ENCODE results near the gene EIF1AD.

Gene EIF1AD

GRCh38 chr11:66045177-66045639 is 43.3 kb upstream of the EIF1AD start:
- H3K4me2 ChIP-seq (ENCODE audit: low read depth, low read length, poor library complexity, severe bottlenecking), result peak overlapping the region; percentile 31
- no peaks in the 10 kb centered on the region for H3K9me2 ChIP-seq (replicated peaks; ENCODE audit: low read depth, low read length)
- TF ChIP-seq CTCF (conservative IDR thresholded peaks at IDR 0.05; ENCODE audit: low read length) (peak; percentile 94), EZH2phosphoT487 (IDR thresholded peaks at IDR 0.05; ENCODE audit: borderline replicate concordance) (no peak)
- no peaks in the 10 kb centered on the region for H4K20me1 ChIP-seq (ENCODE audit: insufficient read depth, low read length, poor library complexity, severe bottlenecking)
- H3F3A ChIP-seq (ENCODE audit: low read depth), result no peaks in the 10 kb centered on the region
- no peaks in the 10 kb centered on the region for H3K36me3 ChIP-seq (ENCODE audit: insufficient read depth, low read length)
- peaks cover 4% of the 10 kb centered on the region for H3K4me1 ChIP-seq (ENCODE audit: insufficient read depth, low read length, poor library complexity, severe bottlenecking)
- peak overlapping the region; percentile 64 for H2AFZ ChIP-seq (ENCODE audit: low read length)
- H3K27me3 ChIP-seq (ENCODE audit: insufficient read depth, low read length, poor library complexity, severe bottlenecking), result no peaks in the 10 kb centered on the region
- H3K9ac ChIP-seq (ENCODE audit: low read depth, low read length, poor library complexity, severe bottlenecking), result no peak overlapping the region
- peak overlapping the region; percentile 13 for H3K4me3 ChIP-seq (ENCODE audit: low read length, poor library complexity, severe bottlenecking)
- no peaks in the 10 kb centered on the region for H3K9me3 ChIP-seq (ENCODE audit: insufficient read depth, low read depth, low read length)
- no peaks in the 10 kb centered on the region for H3K79me2 ChIP-seq (ENCODE audit: insufficient read depth, low read length)

- Histone ChIP-seq H3K4me3 (ENCODE audit: low read length, poor library complexity, severe bottlenecking) (no peak overlapping the region), H3K36me3 (ENCODE audit: insufficient read depth, low read length) (no peaks in the 10 kb centered on the region), H2AFZ (ENCODE audit: low read length) (peak overlapping the region; percentile 64), H3K9me3 (ENCODE audit: insufficient read depth, low read depth, low read length) (no peaks in the 10 kb centered on the region), H3K79me2 (ENCODE audit: insufficient read depth, low read length) (no peaks in the 10 kb centered on the region), H3K9ac (ENCODE audit: low read depth, low read length, poor library complexity, severe bottlenecking) (no peak overlapping the region), H3F3A (ENCODE audit: low read depth) (no peaks in the 10 kb centered on the region), H4K20me1 (ENCODE audit: insufficient read depth, low read length, poor library complexity, severe bottlenecking) (no peaks in the 10 kb centered on the region), H3K9me2 (replicated peaks; ENCODE audit: low read depth, low read length) (no peaks in the 10 kb centered on the region), H3K4me2 (ENCODE audit: low read depth, low read length, poor library complexity, severe bottlenecking) (peak overlapping the region; percentile 24), H3K4me1 (ENCODE audit: insufficient read depth, low read length, poor library complexity, severe bottlenecking) (peaks cover 4% of the 10 kb centered on the region), H3K27me3 (ENCODE audit: insufficient read depth, low read length, poor library complexity, severe bottlenecking) (no peaks in the 10 kb centered on the region)
- TF ChIP-seq EZH2phosphoT487 (IDR thresholded peaks at IDR 0.05; ENCODE audit: borderline replicate concordance) (no peak), CTCF (conservative IDR thresholded peaks at IDR 0.05; ENCODE audit: low read length) (no peak)
Observed at GRCh38 chr11:66044757-66045156, 42.8 kb upstream of the EIF1AD start.

GRCh38 chr11:66042996-66043906 is 41.3 kb upstream of the EIF1AD start:
- Histone ChIP-seq H3K9me2 (replicated peaks; ENCODE audit: low read depth, low read length) (no peaks in the 10 kb centered on the region), H3K27me3 (ENCODE audit: insufficient read depth, low read length, poor library complexity, severe bottlenecking) (no peaks in the 10 kb centered on the region), H3K4me2 (ENCODE audit: low read depth, low read length, poor library complexity, severe bottlenecking) (no peak overlapping the region), H3K9ac (ENCODE audit: low read depth, low read length, poor library complexity, severe bottlenecking) (no peak overlapping the region), H3F3A (ENCODE audit: low read depth) (no peaks in the 10 kb centered on the region), H3K4me3 (ENCODE audit: low read length, poor library complexity, severe bottlenecking) (no peak overlapping the region), H2AFZ (ENCODE audit: low read length) (no peak overlapping the region), H3K9me3 (ENCODE audit: insufficient read depth, low read depth, low read length) (no peaks in the 10 kb centered on the region), H4K20me1 (ENCODE audit: insufficient read depth, low read length, poor library complexity, severe bottlenecking) (no peaks in the 10 kb centered on the region), H3K36me3 (ENCODE audit: insufficient read depth, low read length) (no peaks in the 10 kb centered on the region), H3K4me1 (ENCODE audit: insufficient read depth, low read length, poor library complexity, severe bottlenecking) (peaks cover 4% of the 10 kb centered on the region), H3K79me2 (ENCODE audit: insufficient read depth, low read length) (no peaks in the 10 kb centered on the region)
- TF ChIP-seq EZH2phosphoT487 (IDR thresholded peaks at IDR 0.05; ENCODE audit: borderline replicate concordance) (no peak), CTCF (conservative IDR thresholded peaks at IDR 0.05; ENCODE audit: low read length) (no peak)

Data from Loucy (cell line).